Ovary (tissue), 3 donors: ENCODE data around the gene ARRDC5.

Source experiments
- CTCF ChIP-seq, 3 donors: fragments of 450-650 bp in 2 of 3; fragments of 200-600 bp in 1 of 3; IDR thresholded peaks; one replicate each; pipeline versions ENCODE4 v1.5.1 to v1.8.0; 2016 to 2022; ENCODE audit warnings: antibody characterized with exemption in 3 of 3, mild to moderate bottlenecking in 1 of 3
- POLR2A ChIP-seq: fragments of 450-650 bp; IDR thresholded peaks from one replicate; pipeline ENCODE4 v1.6.1; 2017; ENCODE audit warnings: antibody characterized with exemption, mild to moderate bottlenecking, moderate library complexity
- donor health status: DM: no; HTN: no; CAD: no.

- TF ChIP-seq CTCF (IDR thresholded peaks at IDR 0.05) = no peak
- no peak for TF ChIP-seq POLR2A
Measured at GRCh38 chr19:4933528-4933927, 30.8 kb upstream of the ARRDC5 start.
